HepG2 (cell line): ENCODE results near the gene TMEM53. TPM values are rescaled to one million over a fixed set of nuclear protein-coding genes. Genes with fewer than 3 reads are reported as not detected.
A peak's percentile ranks its signal among the peaks of the same experiment; 100 is the strongest.

Experiments
- ARNT2 ChIP-seq: sonication (generic); formaldehyde crosslinking; IDR thresholded peaks from 2 replicates; pipeline ENCODE4 v1.8.0; 2022; ENCODE audit warnings: mild to moderate bottlenecking, low read depth, missing genetic modification reagents, moderate library complexity
- ATF2 ChIP-seq: sonication (generic); formaldehyde crosslinking; IDR thresholded peaks from 2 replicates; pipeline ENCODE4 v1.4.0; 2020; ENCODE audit warnings: missing genetic modification reagents
- CREB1 ChIP-seq, 2 experiments: fragments of 450-650 bp in 1 of 2; IDR thresholded peaks; 2 replicates each; pipeline ENCODE4 v1.6.1; 2016 to 2017; ENCODE audit warnings: control low read depth in 1 of 2, mild to moderate bottlenecking in 1 of 2, missing compliant biosample characterization in 1 of 2, missing genetic modification characterization in 1 of 2
- ETV5 ChIP-seq: IDR thresholded peaks from 2 replicates; pipeline ENCODE4 v1.6.1; 2018; ENCODE audit warnings: missing biosample characterization, missing genetic modification reagents, inconsistent platforms, borderline replicate concordance
- GABPA ChIP-seq, 2 experiments: IDR thresholded peaks; 2 replicates each; pipeline ENCODE4 v1.6.1; 2011 to 2016; ENCODE audit warnings: low read depth in 2 of 2, low read length in 1 of 2, missing biosample characterization in 1 of 2, missing genetic modification characterization in 1 of 2
- HOXA3 ChIP-seq: sonication (generic); formaldehyde crosslinking; IDR thresholded peaks from 2 replicates; pipeline ENCODE4 v1.5.0; 2020; ENCODE audit warnings: missing genetic modification reagents
- MAFK ChIP-seq, 2 experiments: IDR thresholded peaks in 1 of 2; conservative IDR thresholded peaks in 1 of 2; 2 replicates each; pipeline ENCODE4 v1.6.1; 2011; ENCODE audit warnings: improper control_type of control experiment in 2 of 2, low read length in 2 of 2
- MIER2 ChIP-seq: IDR thresholded peaks from 2 replicates; pipeline ENCODE4 v1.6.1; 2016; ENCODE audit warnings: missing biosample characterization, missing genetic modification reagents
- MIXL1 ChIP-seq: IDR thresholded peaks from 2 replicates; pipeline ENCODE4 v1.6.1; 2016
- SRSF4 ChIP-seq: fragments of 200-400 bp; formaldehyde crosslinking; IDR thresholded peaks from one replicate; pipeline ENCODE4 v1.6.1; 2018; ENCODE audit warnings: mild to moderate bottlenecking, low read depth, low read length, moderate library complexity; ENCODE audit not compliant: poor library complexity, severe bottlenecking
- SUZ12 ChIP-seq: fragments of 150-350 bp; IDR thresholded peaks from 2 replicates; pipeline ENCODE4 v1.6.1; 2014; ENCODE audit warnings: low read depth, low read length
- TCF7 ChIP-seq: sonication (generic); IDR thresholded peaks from 2 replicates; pipeline ENCODE4 v1.6.1; 2016; ENCODE audit warnings: antibody characterized with exemption, low read depth
- ZBTB2 ChIP-seq: sonication (generic); formaldehyde crosslinking; IDR thresholded peaks from 2 replicates; pipeline ENCODE4 v1.8.0; 2022; ENCODE audit warnings: low read depth, missing genetic modification reagents
- ZFP90 ChIP-seq: sonication (generic); formaldehyde crosslinking; IDR thresholded peaks from 2 replicates; pipeline ENCODE4 v1.8.0; 2022; ENCODE audit warnings: missing genetic modification reagents, mild to moderate bottlenecking, inconsistent platforms, borderline replicate concordance
- ZNF232 ChIP-seq: sonication (generic); formaldehyde crosslinking; IDR thresholded peaks from 2 replicates; pipeline ENCODE4 v1.4.0; 2020; ENCODE audit warnings: missing genetic modification reagents, borderline replicate concordance
- ZNF343 ChIP-seq: sonication (generic); formaldehyde crosslinking; IDR thresholded peaks from 2 replicates; pipeline ENCODE4 v1.4.0; 2020; ENCODE audit warnings: mild to moderate bottlenecking, missing genetic modification reagents
- ZNF609 ChIP-seq: sonication (generic); formaldehyde crosslinking; IDR thresholded peaks from 2 replicates; pipeline ENCODE4 v1.4.0; 2020; ENCODE audit warnings: mild to moderate bottlenecking, missing genetic modification reagents, borderline replicate concordance
- ZNF614 ChIP-seq: IDR thresholded peaks from 2 replicates; pipeline ENCODE4 v1.6.1; 2018; ENCODE audit warnings: missing biosample characterization, missing genetic modification reagents, inconsistent platforms, borderline replicate concordance
- ZNF644 ChIP-seq: IDR thresholded peaks from 2 replicates; pipeline ENCODE4 v1.6.1; 2016; ENCODE audit warnings: low read depth
- ZNF674 ChIP-seq: sonication (generic); formaldehyde crosslinking; IDR thresholded peaks from 2 replicates; pipeline ENCODE4 v1.5.0; 2020; ENCODE audit warnings: low read depth, mild to moderate bottlenecking, missing genetic modification reagents
- ZNF788 ChIP-seq: sonication (generic); formaldehyde crosslinking; IDR thresholded peaks from 2 replicates; pipeline ENCODE4 v1.5.0; 2020; ENCODE audit warnings: mild to moderate bottlenecking, missing genetic modification reagents, borderline replicate concordance
- polyA plus RNA-seq, 8 experiments: library from polyadenylated mRNA; depleted of rRNA in 3 of 8; stranded (reverse) in 7 of 8; unstranded in 1 of 8; fragments of >200 nt; fragmentation: Illumina TruSeq in 4 of 8; extraction: Trizol in 4 of 8; gene quantifications; 2 replicates each; pipeline versions ENCODE4 v1.2.1 to v1.2.3, GENCODE V29; 2011 to 2016; ENCODE audit warnings: low read depth in 4 of 8, missing spikeins in 1 of 8, mixed read lengths in 1 of 8; ENCODE audit not compliant: insufficient read depth in 1 of 8
- total RNA-seq, 5 experiments: library from RNA; depleted of rRNA; stranded (reverse); fragments of >200 nt; fragmentation: Illumina TruSeq; extraction: Trizol; gene quantifications; 2 replicates each; pipeline ENCODE4 v1.2.3, GENCODE V29; 2016; ENCODE audit warnings: low read depth in 1 of 5

The TMEM53 gene
- total and polyA plus RNA-seq, 2 of the 13 experiments (the other 11 are each of a cell fraction or from before 2014, with no cell fraction given), result 12.6 to 20.2 TPM

GRCh38 chr1:44681905-44682882 lies 7.9 kb upstream of the TMEM53 start (continued):
- TF ChIP-seq ZNF609 (peak; percentile 79; the same call in 1 of the 2 replicates), ZNF614 (CRISPR knock-in tag) (peak; percentile 78; the same call in 1 of the 2 replicates), ETV5 (CRISPR knock-in tag) (peak; percentile 99), ZNF644 (CRISPR knock-in tag) (peak; percentile 95), ZNF674 (no peak), ATF2 (CRISPR knock-in tag) (peak; percentile 61), CREB1 (IDR thresholded peaks at IDR 0.05) (peak; percentile 75), CREB1 (CRISPR knock-in tag; IDR thresholded peaks at IDR 0.05) (peak; percentile 95), MIXL1 (CRISPR knock-in tag) (peak; percentile 97), HOXA3 (CRISPR knock-in tag) (peak; percentile 83), ZNF232 (CRISPR knock-in tag) (no peak), GABPA (IDR thresholded peaks at IDR 0.05; ENCODE audit: low read depth, low read length) (no peak), GABPA (CRISPR knock-in tag; IDR thresholded peaks at IDR 0.05; ENCODE audit: low read depth) (peak; percentile 73), MIER2 (CRISPR knock-in tag) (peak; percentile 73; the same call in 1 of the 2 replicates), ZNF343 (CRISPR knock-in tag) (0 out of 2 replicates have a peak, but pooled peaks have one; percentile 7), MAFK (conservative IDR thresholded peaks at IDR 0.05 in 1 of 2, IDR thresholded peaks at IDR 0.05 in 1 of 2; ENCODE audit: low read length in 2 of 2) (no peak), TCF7 (peak; percentile 84), ZBTB2 (CRISPR knock-in tag) (no peak), ARNT2 (no peak), SUZ12 (no peak), ZFP90 (CRISPR knock-in tag) (0 out of 2 replicates have a peak, but pooled peaks have one; percentile 77), ZNF788 (CRISPR knock-in tag) (peak; percentile 77; the same call in 1 of the 2 replicates), SRSF4 (no peak)
